Panc1 (cell line): Measurements from ENCODE around the gene PGPEP1.

Experiments
- POLR2AphosphoS5 ChIP-seq: IDR thresholded peaks from 2 replicates; pipeline ENCODE4 v1.6.1; 2012; ENCODE audit warnings: mild to moderate bottlenecking, low read depth, low read length, moderate library complexity
- REST ChIP-seq, 2 experiments: IDR thresholded peaks; 2 replicates each; pipeline ENCODE4 v1.6.1; 2011 to 2012; ENCODE audit warnings: low read depth in 2 of 2, control low read depth in 1 of 2, low read length in 1 of 2, mild to moderate bottlenecking in 1 of 2, moderate library complexity in 1 of 2; ENCODE audit not compliant: insufficient read depth in 1 of 2
- TF ChIP-seq, protein P1 (sequence below): fragments of 450-650 bp; IDR thresholded peaks from 2 replicates; pipeline ENCODE4 v1.5.1; 2017; ENCODE audit warnings: mild to moderate bottlenecking

DNA sequence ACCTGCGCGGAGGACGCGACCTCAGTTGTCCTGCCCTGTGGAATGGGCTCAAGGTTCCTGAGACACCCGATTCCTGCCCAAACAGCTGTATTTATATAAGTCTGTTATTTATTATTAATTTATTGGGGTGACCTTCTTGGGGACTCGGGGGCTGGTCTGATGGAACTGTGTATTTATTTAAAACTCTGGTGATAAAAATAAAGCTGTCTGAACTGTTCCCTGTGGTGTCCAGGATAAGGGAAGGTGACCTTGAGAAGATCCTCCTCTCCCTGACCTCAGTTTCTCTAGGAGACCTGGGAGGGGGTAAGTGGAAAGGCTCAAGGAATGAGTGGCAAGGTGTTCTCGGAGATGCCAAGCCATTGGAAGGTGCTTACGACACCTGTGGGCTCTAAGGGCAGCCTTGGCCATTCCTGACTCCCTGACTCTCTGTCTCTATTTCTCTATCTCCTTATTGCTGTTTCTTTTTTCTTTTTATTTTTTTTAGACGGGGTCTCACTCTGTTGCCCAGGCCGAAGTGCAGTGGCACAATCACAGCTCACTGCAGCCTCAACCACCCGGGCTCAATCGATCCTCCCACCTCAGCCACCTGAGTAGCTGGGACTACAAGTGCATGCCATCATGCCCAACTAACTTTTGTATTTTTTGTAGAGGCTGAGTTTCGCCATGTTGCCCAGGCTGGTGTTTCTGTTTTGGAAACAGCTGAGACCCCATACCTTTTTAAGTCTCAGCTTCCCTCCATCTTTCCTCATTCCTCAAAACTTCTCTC lies 48.7 kb downstream of the PGPEP1 start:
- TF ChIP-seq, protein P1, sequence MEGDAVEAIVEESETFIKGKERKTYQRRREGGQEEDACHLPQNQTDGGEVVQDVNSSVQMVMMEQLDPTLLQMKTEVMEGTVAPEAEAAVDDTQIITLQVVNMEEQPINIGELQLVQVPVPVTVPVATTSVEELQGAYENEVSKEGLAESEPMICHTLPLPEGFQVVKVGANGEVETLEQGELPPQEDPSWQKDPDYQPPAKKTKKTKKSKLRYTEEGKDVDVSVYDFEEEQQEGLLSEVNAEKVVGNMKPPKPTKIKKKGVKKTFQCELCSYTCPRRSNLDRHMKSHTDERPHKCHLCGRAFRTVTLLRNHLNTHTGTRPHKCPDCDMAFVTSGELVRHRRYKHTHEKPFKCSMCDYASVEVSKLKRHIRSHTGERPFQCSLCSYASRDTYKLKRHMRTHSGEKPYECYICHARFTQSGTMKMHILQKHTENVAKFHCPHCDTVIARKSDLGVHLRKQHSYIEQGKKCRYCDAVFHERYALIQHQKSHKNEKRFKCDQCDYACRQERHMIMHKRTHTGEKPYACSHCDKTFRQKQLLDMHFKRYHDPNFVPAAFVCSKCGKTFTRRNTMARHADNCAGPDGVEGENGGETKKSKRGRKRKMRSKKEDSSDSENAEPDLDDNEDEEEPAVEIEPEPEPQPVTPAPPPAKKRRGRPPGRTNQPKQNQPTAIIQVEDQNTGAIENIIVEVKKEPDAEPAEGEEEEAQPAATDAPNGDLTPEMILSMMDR, result no peak
- no peak; the same call in 1 of the 2 replicates for TF ChIP-seq POLR2AphosphoS5
- TF ChIP-seq REST (IDR thresholded peaks at IDR 0.05; ENCODE audit: insufficient read depth in 1 of 2, low read depth in 2 of 2, low read length in 1 of 2), result no peak
